HepG2 (cell line): ENCODE measurements around the gene DDI2. TPM values are rescaled to one million over a fixed set of nuclear protein-coding genes. Genes with fewer than 3 reads are reported as not detected.
A peak's percentile ranks its signal among the peaks of the same experiment; 100 is the strongest.

Experiments
- CREM ChIP-seq, 2 experiments: sonication (generic) in 1 of 2; formaldehyde crosslinking in 1 of 2; IDR thresholded peaks; 2 replicates each; pipeline versions ENCODE4 v1.4.0 to v1.6.1; 2016 to 2020; ENCODE audit warnings: antibody characterized with exemption in 1 of 2, mild to moderate bottlenecking in 1 of 2, missing genetic modification reagents in 1 of 2
- DBP ChIP-seq: sonication (generic); formaldehyde crosslinking; IDR thresholded peaks from 2 replicates; pipeline ENCODE4 v1.4.0; 2020; ENCODE audit warnings: missing genetic modification reagents; ENCODE audit errors: not compliant biosample characterization
- FOXJ3 ChIP-seq: sonication (generic); formaldehyde crosslinking; IDR thresholded peaks from 2 replicates; pipeline ENCODE4 v1.4.0; 2020; ENCODE audit warnings: missing genetic modification reagents, mild to moderate bottlenecking, borderline replicate concordance
- GTF2F1 ChIP-seq: fragments of 150-350 bp; IDR thresholded peaks from 2 replicates; pipeline ENCODE4 v1.6.1; 2014; ENCODE audit warnings: low read length
- HDAC6 ChIP-seq: fragments of 200-600 bp; sonication (generic); IDR thresholded peaks from 2 replicates; pipeline ENCODE4 v1.7.0; 2017; ENCODE audit warnings: mild to moderate bottlenecking, antibody characterized with exemption, low read length, low read depth
- NR1H2 ChIP-seq: sonication (generic); formaldehyde crosslinking; IDR thresholded peaks from 2 replicates; pipeline ENCODE4 v1.8.1; 2022; ENCODE audit warnings: low read depth, missing genetic modification reagents, borderline replicate concordance
- PRDM10 ChIP-seq: sonication (generic); formaldehyde crosslinking; IDR thresholded peaks from 2 replicates; pipeline ENCODE4 v1.4.0; 2020; ENCODE audit warnings: low read depth, missing genetic modification reagents
- PRPF4 ChIP-seq: fragments of 200-400 bp; formaldehyde crosslinking; IDR thresholded peaks from 2 replicates; pipeline ENCODE4 v1.6.1; 2016; ENCODE audit warnings: low read length, low read depth; ENCODE audit not compliant: poor library complexity, severe bottlenecking
- REL ChIP-seq: sonication (generic); formaldehyde crosslinking; conservative IDR thresholded peaks from 2 replicates; pipeline ENCODE4 v1.8.0; 2022; ENCODE audit warnings: mild to moderate bottlenecking, missing genetic modification reagents, moderate library complexity
- SMAD3 ChIP-seq: sonication (generic); formaldehyde crosslinking; IDR thresholded peaks from 2 replicates; pipeline ENCODE4 v1.4.0; 2020; ENCODE audit warnings: missing genetic modification reagents
- XRCC5 ChIP-seq: fragments of 200-400 bp; formaldehyde crosslinking; optimal IDR thresholded peaks from 2 replicates; pipeline ENCODE3; 2017; ENCODE audit warnings: mild to moderate bottlenecking, low read length
- ZBTB26 ChIP-seq: IDR thresholded peaks from 2 replicates; pipeline ENCODE4 v1.6.1; 2016; ENCODE audit warnings: missing compliant biosample characterization, missing genetic modification reagents, borderline replicate concordance
- ZFX ChIP-seq: sonication (generic); formaldehyde crosslinking; IDR thresholded peaks from 2 replicates; pipeline ENCODE4 v1.4.0; 2020; ENCODE audit warnings: mild to moderate bottlenecking, low read depth, missing genetic modification reagents, moderate library complexity
- ZMAT5 ChIP-seq: sonication (generic); formaldehyde crosslinking; IDR thresholded peaks from 2 replicates; pipeline ENCODE4 v1.5.0; 2020; ENCODE audit warnings: mild to moderate bottlenecking, low read depth, missing genetic modification reagents, borderline replicate concordance
- ZNF143 ChIP-seq: sonication (generic); formaldehyde crosslinking; IDR thresholded peaks from 2 replicates; pipeline ENCODE4 v1.4.0; 2020; ENCODE audit warnings: missing genetic modification reagents
- ZNF276 ChIP-seq: sonication (generic); formaldehyde crosslinking; IDR thresholded peaks from 2 replicates; pipeline ENCODE4 v1.4.0; 2020; ENCODE audit warnings: mild to moderate bottlenecking, low read depth, missing genetic modification reagents
- ZNF451 ChIP-seq: sonication (generic); formaldehyde crosslinking; IDR thresholded peaks from 2 replicates; pipeline ENCODE4 v1.5.0; 2020; ENCODE audit warnings: mild to moderate bottlenecking, missing genetic modification reagents
- ZNF615 ChIP-seq: sonication (generic); formaldehyde crosslinking; IDR thresholded peaks from 2 replicates; pipeline ENCODE4 v1.5.0; 2020; ENCODE audit warnings: mild to moderate bottlenecking, missing genetic modification reagents, borderline replicate concordance
- ZNF720 ChIP-seq: sonication (generic); formaldehyde crosslinking; IDR thresholded peaks from 2 replicates; pipeline ENCODE4 v1.4.0; 2020; ENCODE audit warnings: missing genetic modification reagents
- polyA plus RNA-seq, 8 experiments: library from polyadenylated mRNA; depleted of rRNA in 3 of 8; stranded (reverse) in 7 of 8; unstranded in 1 of 8; fragments of >200 nt; fragmentation: Illumina TruSeq in 4 of 8; extraction: Trizol in 4 of 8; gene quantifications; 2 replicates each; pipeline versions ENCODE4 v1.2.1 to v1.2.3, GENCODE V29; 2011 to 2016; ENCODE audit warnings: low read depth in 4 of 8, missing spikeins in 1 of 8, mixed read lengths in 1 of 8; ENCODE audit not compliant: insufficient read depth in 1 of 8
- total RNA-seq, 5 experiments: library from RNA; depleted of rRNA; stranded (reverse); fragments of >200 nt; fragmentation: Illumina TruSeq; extraction: Trizol; gene quantifications; 2 replicates each; pipeline ENCODE4 v1.2.3, GENCODE V29; 2016; ENCODE audit warnings: low read depth in 1 of 5

The DDI2 gene
- total and polyA plus RNA-seq, 2 of the 13 experiments (the other 11 are each of a cell fraction or from before 2014, with no cell fraction given), result 8.5 to 25.7 TPM

- TF ChIP-seq ZFX (CRISPR knock-in tag) (peak; percentile 86), GTF2F1 (no peak), CREM (IDR thresholded peaks at IDR 0.05) (peak; percentile 59), CREM (CRISPR knock-in tag; IDR thresholded peaks at IDR 0.05) (no peak), SMAD3 (CRISPR knock-in tag) (no peak), ZNF615 (CRISPR knock-in tag) (no peak), ZNF720 (CRISPR knock-in tag) (no peak), ZBTB26 (CRISPR knock-in tag) (peak; percentile 72), HDAC6 (no peak), ZMAT5 (no peak), XRCC5 (peak; percentile 78), ZNF276 (peak; percentile 93), NR1H2 (no peak), REL (CRISPR knock-in tag) (no peak), PRPF4 (no peak), DBP (CRISPR knock-in tag) (peak; percentile 81), PRDM10 (CRISPR knock-in tag) (peak; percentile 84; the same call in 1 of the 2 replicates), FOXJ3 (CRISPR knock-in tag) (peak; percentile 43; the same call in 1 of the 2 replicates), ZNF451 (CRISPR knock-in tag) (peak; percentile 91; the same call in 1 of the 2 replicates), ZNF143 (CRISPR knock-in tag) (peak; percentile 46; the same call in 1 of the 2 replicates)
Measured at GRCh38 chr1:15584489-15585363, 32.5 kb upstream of the DDI2 start, which contains the start of gene AGMAT (continued).
